Spleen (tissue), 7 donors: ENCODE measurements around the gene ANGEL2.

Experiments
- CTCF ChIP-seq, 11 experiments: fragments of 200-600 bp in 7 of 11; fragments of 450-650 bp in 4 of 11; sonication (generic) in 4 of 11; IDR thresholded peaks in 8 of 11; conservative IDR thresholded peaks in 3 of 11; 1 replicate in 7 of 11; 2 replicates in 4 of 11; pipeline versions ENCODE4 v1.4.0 to v1.8.0; 2016 to 2021; ENCODE audit warnings: antibody characterized with exemption in 11 of 11, inconsistent platforms in 4 of 11, mild to moderate bottlenecking in 1 of 11
- POLR2A ChIP-seq, 3 donors: fragments of 450-650 bp; IDR thresholded peaks; one replicate each; pipeline ENCODE4 v1.5.1; 2017; ENCODE audit warnings: antibody characterized with exemption in 3 of 3, mild to moderate bottlenecking in 1 of 3
- donor health status: DM: no; HTN: no; CAD: no; lungs with moderate emphysema.
- donor health status: DM: no; HTN: no; CAD: no.
- donor health status: DM: no; HTN: no; CAD: no.

DNA sequence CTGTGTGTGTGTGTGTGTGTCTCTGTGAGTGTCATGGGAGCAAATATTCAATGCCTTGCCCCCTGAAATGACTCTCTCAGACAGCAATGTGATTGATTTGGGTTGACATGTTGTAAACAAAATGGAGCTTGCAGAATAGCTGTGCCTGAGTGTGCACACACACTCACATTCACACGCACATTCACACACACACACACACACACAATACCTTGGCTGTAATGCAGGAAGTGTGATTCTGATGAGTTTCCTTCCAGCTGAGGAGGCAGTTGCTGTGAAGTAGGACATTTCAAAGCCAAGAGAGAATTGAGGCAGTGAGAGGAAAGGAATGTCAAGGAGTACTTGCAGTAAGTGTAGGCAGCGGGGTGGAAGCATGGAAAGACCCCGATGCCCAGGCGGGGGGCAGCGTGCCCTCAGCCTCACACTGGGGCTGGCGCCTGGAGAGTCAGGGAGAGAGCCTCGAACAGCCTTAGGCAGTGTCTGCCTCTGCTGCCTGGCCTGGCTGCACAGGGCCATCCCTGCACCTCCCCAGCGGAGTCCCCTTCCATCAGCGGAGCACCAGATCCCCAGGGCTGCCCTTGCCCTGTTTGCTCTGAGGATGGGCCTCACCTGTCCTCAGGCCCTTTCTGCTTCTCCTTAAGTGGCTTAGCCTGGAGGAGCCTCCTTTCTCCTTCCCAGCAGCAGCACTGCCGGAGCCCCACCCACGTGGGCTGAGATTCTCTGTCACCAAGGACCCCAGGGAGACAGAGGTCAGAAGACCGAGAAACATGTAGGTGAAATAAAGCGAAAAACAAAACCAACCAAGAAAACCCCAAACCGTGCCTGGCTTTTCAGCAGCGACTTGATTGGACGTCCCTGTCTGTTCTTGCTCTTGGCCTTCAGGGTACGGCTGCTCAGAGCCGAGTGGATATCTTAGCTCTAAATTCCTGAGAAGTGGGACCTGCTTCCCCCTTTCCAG is 56.1 kb downstream of the ANGEL2 start:
- TF ChIP-seq CTCF (IDR thresholded peaks at IDR 0.05 in 8 of 11, conservative IDR thresholded peaks at IDR 0.05 in 3 of 11) (no peak), POLR2A (IDR thresholded peaks at IDR 0.05) (no peak)
